ENCODE results near the gene RGS21.

Gene RGS21

DNA sequence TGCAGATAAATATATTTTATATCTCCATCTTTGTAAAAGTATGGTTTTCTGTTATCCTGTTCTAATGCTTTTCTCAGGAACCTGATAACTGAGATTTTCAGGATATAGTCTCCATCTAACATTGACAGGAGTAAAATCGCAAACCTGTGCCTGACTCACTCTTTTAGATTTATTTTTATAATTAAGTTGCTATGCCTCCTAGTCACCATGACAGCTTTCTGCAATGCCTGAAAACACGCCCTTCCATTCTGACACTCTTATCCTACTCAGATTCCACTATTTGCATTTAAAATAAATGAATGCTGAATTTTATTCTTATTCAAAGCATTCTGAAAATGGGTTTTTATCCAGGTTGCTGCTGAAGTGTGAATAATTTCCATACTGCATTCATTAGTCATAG, 62.8 kb downstream of the RGS21 start:
- no peak for DNase-seq

- no peak for DNase-seq
Measured at GRCh38 chr1:192382758-192383157, 66.0 kb downstream of the RGS21 start.

DNA sequence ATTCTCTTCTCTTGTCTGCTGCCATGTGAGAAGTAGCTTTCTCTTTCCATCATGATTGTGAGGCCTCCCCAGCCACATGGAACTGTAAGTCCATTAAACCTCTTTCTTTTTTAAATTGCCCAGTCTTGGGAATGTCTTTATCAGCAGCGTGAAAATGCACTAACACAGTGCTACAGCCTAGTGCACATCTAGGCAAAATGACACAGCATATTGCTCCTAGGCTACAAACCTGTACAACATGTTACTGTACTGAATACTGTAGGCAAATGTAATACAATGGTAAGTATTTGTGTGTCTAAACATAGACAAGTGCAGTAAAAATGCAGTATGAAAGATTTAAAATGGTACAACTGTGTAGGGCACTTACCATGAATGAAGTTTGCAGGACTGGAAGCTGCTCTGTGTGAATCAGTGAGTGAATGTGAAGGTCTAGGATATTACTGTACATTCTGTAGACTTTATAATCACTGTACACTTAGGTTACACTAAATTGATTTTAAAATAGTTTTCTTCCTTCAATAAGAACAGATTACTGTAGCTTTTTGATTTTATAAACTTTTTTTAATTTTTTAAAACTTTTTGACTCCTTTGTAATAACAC, 69.4 kb downstream of the RGS21 start:
- no peak for DNase-seq

DNA sequence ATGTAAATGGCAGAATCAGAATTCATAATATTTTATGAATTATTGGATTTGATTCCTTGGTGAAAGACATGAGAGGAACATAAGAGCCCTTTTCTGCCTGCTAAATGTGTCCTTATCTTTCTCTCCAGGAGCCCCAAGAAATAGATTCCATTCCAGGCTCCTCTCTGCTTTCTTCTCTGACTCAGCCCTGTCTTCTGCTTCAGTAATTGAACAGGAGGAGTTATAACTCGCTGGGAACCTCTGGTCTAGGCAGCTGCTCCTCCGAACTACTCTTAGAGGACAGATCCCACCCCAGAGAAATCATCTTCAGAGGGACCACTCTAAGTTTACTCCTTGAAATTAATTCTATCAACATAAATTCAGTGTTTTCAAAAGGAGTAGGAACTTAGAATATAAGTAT, 78.4 kb downstream of the RGS21 start:
- DNase-seq: no peak

DNA sequence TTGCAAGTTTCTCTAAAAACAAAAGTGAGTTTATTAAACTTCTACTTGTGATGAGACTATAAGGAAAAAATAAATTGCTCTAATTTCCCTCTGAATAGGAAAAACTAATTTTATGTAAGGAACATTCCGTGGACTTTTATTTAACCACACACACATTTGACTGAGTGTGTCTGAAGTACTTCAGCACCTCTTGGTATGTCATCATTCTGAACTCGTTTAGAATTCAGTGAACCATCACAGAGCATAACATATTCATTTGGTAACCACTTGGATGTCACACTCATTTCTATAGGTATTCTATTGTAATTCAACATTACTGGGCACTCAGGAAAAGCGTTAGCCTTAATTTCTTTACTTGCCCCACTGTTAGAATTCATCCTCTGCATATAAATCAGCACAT, 79.1 kb downstream of the RGS21 start:
- no peak for DNase-seq

- DNase-seq: no peak
Measured at GRCh38 chr1:192399161-192399560, 82.4 kb downstream of the RGS21 start.

DNA sequence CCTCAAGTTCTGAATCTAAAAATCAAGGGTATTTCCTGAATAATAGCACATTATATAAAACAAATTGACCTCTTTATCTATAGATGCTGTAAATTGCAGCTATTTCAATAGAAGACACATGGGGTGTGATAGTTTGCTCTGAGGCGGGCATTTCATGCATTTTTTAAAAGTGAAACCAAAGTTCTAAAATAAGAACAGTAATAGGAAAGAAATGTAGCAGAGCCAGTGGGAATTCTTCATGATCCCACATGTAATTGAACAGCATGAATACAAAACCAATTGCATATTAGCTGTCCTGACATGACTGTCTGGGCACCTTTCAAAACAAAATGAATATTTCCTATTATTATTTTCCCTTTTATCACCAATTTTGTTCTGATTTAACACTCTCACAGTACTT, 85.0 kb downstream of the RGS21 start:
- peak; percentile 85 for DNase-seq

DNA sequence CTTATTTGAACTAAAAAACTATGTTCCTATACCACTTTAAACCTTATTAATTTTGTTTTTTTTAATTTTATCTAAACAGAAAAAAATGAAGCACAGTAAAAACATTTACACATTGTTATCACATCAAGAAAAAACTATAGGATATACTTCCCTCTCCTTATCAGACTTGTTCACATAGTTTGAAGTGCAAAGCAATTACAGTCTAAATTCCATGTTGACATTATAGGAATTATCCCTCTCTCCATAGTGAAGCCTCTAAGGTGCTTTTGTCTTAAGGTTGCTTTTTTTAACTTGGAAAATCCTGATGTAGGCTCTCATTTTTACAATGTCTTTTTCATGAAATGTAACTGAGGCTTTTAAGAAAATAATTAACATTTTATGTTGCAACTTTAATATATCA, 85.8 kb downstream of the RGS21 start:
- DNase-seq: no peak

DNA sequence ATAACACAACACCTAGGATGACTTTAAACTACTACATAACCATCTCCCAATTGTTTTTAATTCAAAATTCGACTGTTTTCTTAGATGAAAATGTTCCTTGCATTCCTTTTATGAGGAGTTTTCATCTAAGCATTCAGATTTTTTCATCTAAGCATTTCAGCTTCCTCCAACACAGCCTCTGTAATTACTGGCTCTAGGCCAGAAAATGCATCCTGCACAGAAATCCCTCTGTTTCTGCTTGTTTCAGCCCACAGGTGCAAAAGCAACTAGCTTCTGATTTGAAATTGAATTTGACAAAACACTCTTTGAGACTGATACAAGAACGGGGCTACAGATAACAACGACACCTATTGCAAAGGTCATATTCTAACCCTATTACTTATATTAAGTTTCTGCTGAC, 90.4 kb downstream of the RGS21 start:
- no peak for DNase-seq
